ENCODE measurements around the gene SNRNP40. TPM values are rescaled to one million over a fixed set of nuclear protein-coding genes. Genes with fewer than 3 reads are reported as not detected.

The SNRNP40 gene
- total and polyA plus RNA-seq, 2 experiments from 2014 or later: 90.0 to 135 TPM

- H3K4me3 ChIP-seq: no peak overlapping the region
- H3K27me3 Mint-ChIP-seq (ENCODE audit: insufficient read depth, low read depth, poor library complexity): peaks cover 3% of the 10 kb centered on the region
- H3K4me1 ChIP-seq (ENCODE audit: insufficient read depth): no peaks in the 10 kb centered on the region
- H3K9me2 ChIP-seq (ENCODE audit: insufficient read depth): no peaks in the 10 kb centered on the region
- H3K4me3 Mint-ChIP-seq: no peak overlapping the region
- TF ChIP-seq EZH2 (IDR thresholded peaks at IDR 0.05; ENCODE audit: low read depth, unreplicated experiment): no peak
- no peak for TF ChIP-seq STAT1 (IDR thresholded peaks at IDR 0.05; ENCODE audit: unreplicated experiment)
- TF ChIP-seq JUNB (IDR thresholded peaks at IDR 0.05; ENCODE audit: unreplicated experiment): no peak
- TF ChIP-seq CREB1 (CRISPR knock-in tag; IDR thresholded peaks at IDR 0.05; ENCODE audit: low read depth): no peak
- no peak for TF ChIP-seq ZNF462 (CRISPR knock-in tag; IDR thresholded peaks at IDR 0.05)
- TF ChIP-seq CTCF (conservative IDR thresholded peaks at IDR 0.05; ENCODE audit: low read depth in 2 of 2): no peak
- TF ChIP-seq POLR2AphosphoS5 (IDR thresholded peaks at IDR 0.05; ENCODE audit: low read depth): no peak
- no peak for TF ChIP-seq REST (IDR thresholded peaks at IDR 0.05; ENCODE audit: unreplicated experiment)
- no peak for TF ChIP-seq ZNF331 (CRISPR knock-in tag; IDR thresholded peaks at IDR 0.05; ENCODE audit: low read depth)
- TF ChIP-seq NANOG (IDR thresholded peaks at IDR 0.05; ENCODE audit: borderline replicate concordance): no peak
- no peak for TF ChIP-seq ZNF114 (CRISPR knock-in tag; IDR thresholded peaks at IDR 0.05)
- no peak for TF ChIP-seq ETS1 (IDR thresholded peaks at IDR 0.05)
- TF ChIP-seq EZH2phosphoT487 (IDR thresholded peaks at IDR 0.05; ENCODE audit: unreplicated experiment): no peak
- DNase-seq (ENCODE audit: low spot score) (no peak), ATAC-seq (no peak)
- peaks cover 61% of the 10 kb centered on the region for H3K36me3 ChIP-seq (ENCODE audit: insufficient read depth)
- H3K27ac Mint-ChIP-seq: no peak overlapping the region
- H3F3A ChIP-seq (replicated peaks; ENCODE audit: low read depth): no peaks in the 10 kb centered on the region
- H3K9me3 Mint-ChIP-seq: no peaks in the 10 kb centered on the region
- no peak overlapping the region for H3K27ac ChIP-seq (ENCODE audit: low read depth)
- H4K20me1 ChIP-seq (replicated peaks; ENCODE audit: insufficient read depth): peaks cover 34% of the 10 kb centered on the region
- no peak overlapping the region for H2AFZ ChIP-seq
- no peaks in the 10 kb centered on the region for H3K27me3 ChIP-seq (ENCODE audit: insufficient read depth)
- no peak overlapping the region for H3K4me2 ChIP-seq
- H3K79me2 ChIP-seq (replicated peaks; ENCODE audit: insufficient read depth): peaks cover 12% of the 10 kb centered on the region
- peaks cover 71% of the 10 kb centered on the region for H3K36me3 Mint-ChIP-seq (ENCODE audit: low read depth)
- no peaks in the 10 kb centered on the region for H3K4me1 Mint-ChIP-seq
Measured at GRCh38 chr1:31272369-31272768, 24.2 kb downstream of the SNRNP40 start.
